Astrocyte of the hippocampus (primary cell): ENCODE measurements around the gene SLC11A2.
"Not testable (repeated sequence)": the region's sequence is repeated elsewhere in the genome, so short reads cannot be mapped to it uniquely, and the experiment has no call there.

ENCODE experiments used
- DNase-seq: peaks from one replicate; pipeline ENCODE4 v3.0.0; 2011; ENCODE audit warnings: low read depth, low spot score

Gene SLC11A2

DNA sequence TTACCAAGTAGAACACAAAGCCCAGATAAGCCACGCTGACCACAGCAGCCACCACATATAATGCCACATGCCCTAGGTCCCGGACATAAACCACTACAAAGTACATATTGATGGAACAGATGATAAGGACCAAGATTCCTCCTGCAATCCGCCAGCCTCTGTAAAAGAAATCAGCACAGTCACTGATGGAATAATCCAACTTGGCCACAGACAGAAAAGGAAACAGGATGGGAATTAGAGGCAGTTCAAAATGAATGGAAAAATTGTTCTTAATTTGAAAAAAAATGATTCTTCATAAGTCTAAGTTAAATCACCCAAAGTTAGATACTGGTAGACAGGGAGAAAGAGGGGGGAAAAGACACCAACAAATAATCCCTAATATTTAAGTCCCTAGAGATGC lies 35.4 kb downstream of the SLC11A2 start:
- no peak for DNase-seq

DNA sequence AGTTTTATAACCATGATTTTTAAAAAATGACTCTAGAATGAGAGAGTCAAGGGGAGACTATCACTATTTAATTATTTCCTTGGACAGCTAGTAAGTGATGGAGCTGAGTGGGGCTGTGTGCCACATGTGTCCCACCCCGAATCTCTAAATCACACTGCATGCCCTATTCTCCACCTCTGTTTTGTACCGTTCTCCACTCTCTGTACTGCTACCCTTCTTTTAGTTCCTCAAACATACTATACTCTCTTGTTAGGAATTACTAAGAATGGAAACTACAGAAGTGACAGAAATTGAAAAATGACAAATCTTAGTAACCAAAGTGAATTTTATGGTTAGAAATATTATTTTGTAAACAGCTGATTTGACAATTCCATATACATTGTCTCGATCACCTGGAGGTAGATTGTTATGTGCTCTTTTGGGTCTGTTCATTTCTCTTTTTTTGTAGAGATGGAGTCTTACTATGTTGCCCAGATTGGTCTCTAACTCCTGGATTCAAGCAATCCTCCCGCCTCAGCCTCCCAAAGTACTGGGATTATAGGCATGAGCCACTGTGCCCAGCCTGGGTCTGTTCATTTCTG lies 35.9 kb downstream of the SLC11A2 start:
- no peak for DNase-seq

DNA sequence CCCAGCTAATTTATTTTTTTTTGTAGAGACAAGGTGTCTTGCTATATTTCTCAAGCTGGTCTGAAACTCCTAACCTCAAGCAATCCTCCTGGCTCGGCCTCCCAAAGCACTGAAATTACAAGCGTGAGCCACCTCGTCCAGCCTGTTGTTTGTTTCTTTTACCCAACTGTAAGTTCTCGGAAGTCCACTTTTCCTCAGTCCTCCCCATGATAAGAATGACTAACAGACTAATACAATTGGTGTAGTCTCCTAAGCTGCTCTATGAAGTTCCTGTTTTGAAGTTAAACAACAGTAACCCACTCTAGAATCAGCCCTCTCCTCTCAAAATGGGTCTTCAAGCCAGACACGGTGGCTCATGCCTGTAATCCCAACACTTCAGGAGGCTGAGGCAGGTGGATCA lies 37.3 kb downstream of the SLC11A2 start:
- DNase-seq = no peak

DNA sequence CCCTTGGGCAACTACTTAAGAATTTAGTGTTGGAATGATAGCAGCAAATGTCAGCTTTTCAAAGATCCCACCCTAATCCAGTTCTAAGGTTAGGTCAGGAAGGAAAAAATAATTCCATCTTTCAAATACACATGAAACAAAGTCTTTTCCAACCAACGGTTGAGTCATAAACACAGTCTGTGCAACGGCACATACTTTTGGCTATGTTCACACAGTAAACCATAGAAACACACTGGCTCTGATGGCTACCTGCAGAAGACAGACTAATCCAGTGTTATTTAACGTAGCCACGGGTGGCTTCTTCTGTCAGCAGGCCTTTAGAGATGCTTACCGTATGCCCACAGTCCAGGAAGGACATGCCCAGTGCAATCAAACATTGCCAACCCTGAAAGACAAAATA lies 38.1 kb downstream of the SLC11A2 start:
- no peak for DNase-seq

- DNase-seq = peak; percentile 73
Observed at GRCh38 chr12:50986966-50987737, 39.0 kb downstream of the SLC11A2 start.

- DNase-seq = peak; percentile 66
Observed at GRCh38 chr12:50985322-50985721, 40.9 kb downstream of the SLC11A2 start.

DNA sequence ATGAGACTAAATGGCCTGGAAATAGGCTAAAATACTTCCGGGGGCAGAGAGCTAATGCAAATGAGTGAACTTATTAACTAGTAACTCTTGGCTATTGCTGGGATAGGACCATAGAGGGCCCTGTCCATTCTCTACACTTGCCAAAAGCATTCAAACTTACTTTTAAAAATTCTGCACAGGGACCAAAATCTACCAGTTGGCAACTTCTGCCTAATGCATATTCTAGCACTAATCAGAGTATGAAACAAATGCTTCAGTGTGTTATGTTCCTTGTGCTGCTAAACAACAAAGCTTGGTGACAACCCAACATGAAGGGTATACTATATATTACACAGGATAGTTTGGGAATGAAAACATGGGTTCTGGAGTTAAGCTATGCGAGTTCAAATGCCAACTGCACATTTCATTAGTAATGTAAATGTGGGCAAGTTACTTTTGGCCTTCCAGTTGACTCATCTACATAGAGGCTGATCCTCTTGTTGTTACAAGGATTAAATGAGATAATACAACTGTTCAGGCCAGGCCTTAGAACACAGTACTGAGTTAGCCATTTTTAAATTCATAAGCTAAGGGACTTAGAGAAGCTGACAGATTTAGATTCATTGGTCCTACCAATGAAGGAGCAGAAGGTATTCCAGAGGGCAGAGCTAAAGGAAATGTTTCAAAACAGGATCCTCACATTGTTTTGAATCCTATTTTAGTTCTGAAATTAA lies 41.4 kb downstream of the SLC11A2 start:
- no peak for DNase-seq

DNA sequence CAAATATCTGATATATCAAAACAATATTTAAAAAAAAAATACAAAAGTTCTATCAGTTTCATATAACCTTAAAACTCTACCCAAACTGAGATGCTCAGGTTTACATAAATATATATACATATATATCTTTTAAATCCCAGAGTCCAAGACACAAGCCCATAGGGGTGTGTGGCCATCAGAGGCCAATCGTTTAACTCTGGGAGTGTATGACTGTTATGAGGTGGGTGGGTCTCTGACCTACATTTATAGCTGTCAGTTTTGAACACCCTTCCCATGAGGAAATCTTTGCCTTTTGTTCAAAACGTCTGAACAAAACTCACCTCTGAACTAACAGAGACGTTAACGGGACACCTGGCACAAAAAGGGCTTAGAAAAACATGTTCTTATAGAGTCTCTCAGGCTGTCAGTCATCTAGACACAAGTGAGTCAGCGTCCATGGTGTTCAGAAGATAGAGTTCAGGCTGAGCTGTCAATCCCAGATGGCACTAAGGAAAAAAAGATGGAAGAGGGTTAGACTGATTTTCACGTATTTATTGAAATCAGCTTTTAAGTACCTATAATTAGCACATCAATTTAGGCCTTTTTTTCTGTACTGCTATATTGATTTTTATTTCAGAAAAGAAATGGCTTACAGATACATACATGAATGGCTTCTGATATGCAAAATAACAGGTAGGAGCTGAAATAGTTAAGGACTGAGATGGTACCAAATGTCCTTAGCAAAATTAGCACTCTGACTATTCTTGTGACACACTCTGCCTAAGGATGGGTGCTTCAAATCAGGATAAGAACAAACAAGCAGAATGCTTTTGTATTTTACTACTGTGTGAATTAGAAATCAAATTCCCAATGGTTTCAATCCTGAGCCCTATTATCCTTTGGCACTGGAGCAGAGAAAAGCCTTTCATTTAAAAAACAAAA lies 44.6 kb downstream of the SLC11A2 start:
- peak; percentile 16 for DNase-seq

DNA sequence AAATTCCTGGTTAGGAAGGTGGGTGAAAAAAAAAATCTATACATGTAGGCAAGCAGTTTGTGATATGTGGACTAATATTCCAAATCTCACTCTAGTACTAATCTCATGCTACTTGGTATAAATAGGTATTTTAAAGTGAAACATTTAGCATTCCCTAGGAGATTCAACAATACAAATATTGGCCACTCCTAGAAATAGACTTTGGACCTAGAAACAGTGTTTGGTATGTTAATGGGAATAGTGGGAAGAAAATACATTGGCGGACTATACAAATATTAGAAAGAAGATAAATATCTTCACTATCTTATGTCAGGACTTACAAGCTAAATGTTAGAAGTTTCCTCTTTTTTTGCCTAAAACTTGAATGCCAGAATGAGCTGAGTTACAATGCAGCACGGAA lies 45.6 kb downstream of the SLC11A2 start:
- DNase-seq = no peak

GRCh38 chr12:50979369-50980052 lies 46.7 kb downstream of the SLC11A2 start:
- no peak for DNase-seq

DNA sequence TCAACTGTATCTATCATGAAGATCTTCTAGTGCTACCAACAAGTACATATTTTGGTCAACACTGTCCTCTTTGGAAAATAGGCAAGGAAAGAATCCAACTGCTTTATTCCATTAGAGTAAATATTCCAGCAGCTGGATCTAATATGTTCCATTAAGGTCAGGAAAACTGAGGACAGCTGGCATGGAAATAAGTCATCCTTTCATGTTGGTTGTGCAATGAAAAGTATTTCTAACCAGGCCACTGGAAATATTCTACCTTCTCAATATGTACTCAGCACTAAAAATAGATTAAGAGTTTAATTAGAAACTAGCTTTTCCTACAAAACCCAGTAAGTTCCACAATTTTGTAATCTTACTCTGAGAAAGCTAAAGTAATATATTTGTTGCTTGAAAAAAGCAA lies 54.2 kb downstream of the SLC11A2 start:
- DNase-seq = no peak

- no peak for DNase-seq
Observed at GRCh38 chr12:50964432-50964831, 61.8 kb downstream of the SLC11A2 start.

- DNase-seq = peak; percentile 15
Observed at GRCh38 chr12:50961708-50962107, 64.5 kb downstream of the SLC11A2 start.

- DNase-seq = peak; percentile 6
Observed at GRCh38 chr12:50960130-50960529, 66.1 kb downstream of the SLC11A2 start.

GRCh38 chr12:50955697-50956096 lies 70.5 kb downstream of the SLC11A2 start:
- DNase-seq = no peak

DNA sequence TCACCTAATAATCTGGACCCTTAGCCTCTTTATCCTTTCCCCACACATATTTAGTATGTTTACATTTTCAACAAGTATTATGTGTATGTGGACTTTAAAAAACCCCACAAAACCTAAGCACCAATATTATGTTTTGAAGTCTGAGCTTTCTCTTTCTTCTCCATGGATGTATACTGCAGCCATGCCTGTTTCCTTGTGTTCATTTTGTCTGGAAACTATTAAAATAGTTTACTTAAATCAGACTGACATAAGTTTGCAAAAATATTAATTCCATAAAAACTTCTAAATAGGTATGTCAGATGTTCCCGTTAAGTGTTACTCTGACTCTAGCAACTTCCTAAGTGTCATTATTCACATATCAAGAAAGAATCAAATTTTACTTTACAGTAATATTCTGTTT lies 70.9 kb downstream of the SLC11A2 start:
- DNase-seq = no peak

GRCh38 chr12:50954789-50955188 lies 71.4 kb downstream of the SLC11A2 start:
- not testable (repeated sequence) for DNase-seq

DNA sequence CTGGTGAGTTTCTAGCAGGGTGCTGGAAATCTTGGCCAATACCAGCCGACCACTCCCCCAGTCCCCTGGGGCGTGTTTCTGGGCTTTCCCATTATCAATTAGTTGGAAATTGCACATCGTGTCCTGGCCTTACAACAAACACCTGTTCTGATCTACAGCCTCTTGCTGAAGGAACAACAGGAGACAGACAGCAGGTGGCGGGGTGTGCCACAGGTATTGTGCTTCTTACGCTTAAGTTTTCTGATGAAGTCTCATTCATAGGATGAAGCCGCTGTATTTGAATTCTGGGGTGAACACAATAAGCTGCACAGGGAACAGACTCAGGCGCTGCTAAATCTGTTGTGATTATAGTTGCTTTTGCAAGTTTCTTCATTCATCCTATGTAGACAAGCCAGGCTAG lies 73.1 kb downstream of the SLC11A2 start:
- no peak for DNase-seq

DNA sequence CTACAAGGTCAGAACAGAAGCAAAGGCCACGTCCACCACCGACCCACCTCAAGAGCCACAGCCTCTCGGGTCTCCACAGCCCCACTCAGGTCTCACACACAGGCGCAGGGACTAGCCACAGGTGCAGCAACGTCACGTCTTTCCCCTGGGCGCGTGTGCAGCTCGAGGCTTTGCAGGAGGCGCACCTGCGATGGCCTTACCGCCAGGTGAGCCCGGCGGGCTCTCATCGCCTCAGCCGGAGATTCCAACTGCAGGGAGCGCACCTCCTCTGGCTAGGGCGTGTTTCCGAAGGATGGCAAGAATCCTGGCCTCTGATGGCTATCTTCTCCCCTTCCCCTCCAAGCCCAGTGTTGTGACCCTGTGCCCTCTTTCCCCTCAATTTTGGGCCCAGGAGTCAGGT lies 73.7 kb downstream of the SLC11A2 start, which contains the start of gene HIGD1C:
Gene HIGD1C (plus strand): TSS at position 35 of the 400 bp plus-strand sequence. CDS start 1,455 bp downstream, outside the sequence.
- no peak for DNase-seq

DNA sequence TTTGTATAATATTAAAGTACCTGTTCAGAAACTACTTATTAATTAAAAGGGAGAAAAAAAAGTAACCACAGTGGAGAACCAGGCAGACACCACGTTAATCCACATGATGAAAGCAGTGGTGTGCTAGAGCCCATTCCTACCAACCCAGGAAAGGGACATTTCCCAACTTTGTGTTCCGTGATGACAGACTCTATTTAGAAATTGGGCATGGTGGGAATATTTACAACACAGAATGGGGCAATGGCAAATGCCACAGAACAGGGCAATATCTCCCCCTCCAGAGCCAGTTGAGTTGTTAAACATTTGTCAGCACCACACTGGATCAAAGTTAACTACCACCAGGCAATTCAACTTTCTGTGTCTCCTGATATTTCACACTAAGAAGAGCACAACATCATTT lies 75.1 kb downstream of the SLC11A2 start:
- DNase-seq = no peak

- no peak for DNase-seq
Observed at GRCh38 chr12:50949801-50950302, 76.3 kb downstream of the SLC11A2 start.
